Thyroid gland (tissue), 4 donors: ENCODE data around the gene ADAM12.

Experiments
- CTCF ChIP-seq, 6 experiments: fragments of 200-600 bp in 3 of 6; fragments of 450-650 bp in 3 of 6; sonication (generic) in 3 of 6; IDR thresholded peaks; one replicate each; pipeline ENCODE4 v1.5.1; 2016 to 2019; ENCODE audit warnings: antibody characterized with exemption in 6 of 6, mild to moderate bottlenecking in 2 of 6, inconsistent platforms in 1 of 6, moderate library complexity in 1 of 6
- POLR2A ChIP-seq, 2 donors: fragments of 450-650 bp; IDR thresholded peaks; one replicate each; pipeline ENCODE4 v1.6.1; 2017; ENCODE audit warnings: antibody characterized with exemption in 2 of 2, mild to moderate bottlenecking in 2 of 2, moderate library complexity in 1 of 2

GRCh38 chr10:126057494-126057893 is 330.8 kb downstream of the ADAM12 start:
- TF ChIP-seq POLR2A (IDR thresholded peaks at IDR 0.05) (no peak), CTCF (IDR thresholded peaks at IDR 0.05) (no peak)
